GM12878 (cell line): Measurements from ENCODE around the gene FGF14. TPM values are rescaled to one million over a fixed set of nuclear protein-coding genes. Genes with fewer than 3 reads are reported as not detected.

Experiments
- ATAC-seq: fragments of 200-7000 bp; cut with Tn5 transposase; 3 replicates; pipeline ENCODE4 v1.9.1; 2020; ENCODE audit warnings: mild to moderate bottlenecking, moderate library complexity
- BruUV-seq: library from RNA; stranded (reverse); fragments of 400-500 nt; replicated peaks from 2 replicates; lab custom pipeline; 2021; lab: Mats Ljungman, UMichigan
- CTCF ChIA-PET: fragments of 300-600 bp; sonication (Branson Sonifier 250); formaldehyde crosslinking; extraction: SDS; loops from one replicate; lab custom pipeline; 2021; ENCODE audit warnings: inconsistent platforms; lab: Yijun Ruan, JAX
- POLR2A ChIA-PET: fragments of 350-600 bp; formaldehyde crosslinking; extraction: SDS; loops from one replicate; lab custom pipeline; 2021; ENCODE audit warnings: inconsistent platforms; lab: Charles Lee
- RAD21 ChIA-PET: fragments of 300-600 bp; sonication (Branson Sonifier 250); formaldehyde crosslinking; loops from one replicate; lab custom pipeline; 2023; ENCODE audit warnings: antibody characterized with exemption; ENCODE audit not compliant: unreplicated experiment; lab: Charles Lee
- SMC1A ChIA-PET: fragments of 300-600 bp; sonication (Branson Sonifier 250); formaldehyde crosslinking; loops from one replicate; lab custom pipeline; 2023; ENCODE audit not compliant: unreplicated experiment, uncharacterized antibody; lab: Charles Lee
- DNase-seq: peaks from one replicate; pipeline ENCODE4 v3.0.0-alpha.2; 2011; ENCODE audit warnings: low read depth, low spot score
- FAIRE-seq: peaks from 3 replicates; lab custom pipeline; 2011; peaks lifted over from hg19 to GRCh38; lab: Jason Lieb, UNC
- H2AFZ ChIP-seq: 2 replicates; pipeline ENCODE4 v1.6.0; 2011; ENCODE audit warnings: low read depth, low read length, control low read depth; ENCODE audit not compliant: control insufficient read depth
- H3K27ac ChIP-seq: 2 replicates; pipeline ENCODE4 v1.5.1; 2011; ENCODE audit warnings: control low read depth; ENCODE audit not compliant: control insufficient read depth, insufficient read depth
- H3K27me3 ChIP-seq, 2 experiments: replicated peaks in 1 of 2; 2 replicates each; pipeline versions ENCODE4 v1.6.0 to v1.6.1; 2011; ENCODE audit warnings: low read length in 1 of 2; ENCODE audit not compliant: control insufficient read depth in 2 of 2, insufficient read depth in 2 of 2
- H3K36me3 ChIP-seq, 2 experiments: 2 replicates each; pipeline ENCODE4 v1.5.1; 2011; ENCODE audit warnings: low read length in 1 of 2; ENCODE audit not compliant: control insufficient read depth in 2 of 2, insufficient read depth in 2 of 2
- H3K4me1 ChIP-seq: 2 replicates; pipeline ENCODE4 v1.6.1; 2011; ENCODE audit warnings: mild to moderate bottlenecking, low read length, moderate library complexity, mixed read lengths; ENCODE audit not compliant: control insufficient read depth, insufficient read depth
- H3K4me2 ChIP-seq: 2 replicates; pipeline ENCODE4 v1.6.0; 2011; ENCODE audit warnings: control low read depth; ENCODE audit not compliant: control insufficient read depth, insufficient read depth
- H3K4me3 ChIP-seq: fragments of 200-600 bp; sonication (generic); 2 replicates; pipeline ENCODE4 v1.5.1; 2016
- H3K79me2 ChIP-seq: 2 replicates; pipeline ENCODE4 v1.6.0; 2011; ENCODE audit warnings: low read length; ENCODE audit not compliant: control insufficient read depth, insufficient read depth
- H3K9ac ChIP-seq: 2 replicates; pipeline ENCODE4 v1.8.0; 2011; ENCODE audit warnings: low read length, control low read depth, mixed read lengths; ENCODE audit not compliant: control insufficient read depth, insufficient read depth
- H3K9me3 ChIP-seq: replicated peaks from 3 replicates; pipeline ENCODE4 v1.5.1; 2011; ENCODE audit warnings: mild to moderate bottlenecking, low read length; ENCODE audit not compliant: control insufficient read depth, insufficient read depth
- H4K20me1 ChIP-seq: 2 replicates; pipeline ENCODE4 v1.6.0; 2011; ENCODE audit not compliant: control insufficient read depth, insufficient read depth
- BRCA1 ChIP-seq: IDR thresholded peaks from 2 replicates; pipeline ENCODE4 v1.6.1; 2011; ENCODE audit warnings: low read depth, low read length, improper control_type of control experiment
- SMC3 ChIP-seq: IDR thresholded peaks from 2 replicates; pipeline ENCODE4 v1.6.1; 2011; ENCODE audit warnings: low read length, improper control_type of control experiment, borderline replicate concordance
- SPI1 ChIP-seq: IDR thresholded peaks from 2 replicates; pipeline ENCODE4 v1.6.1; 2011; ENCODE audit warnings: low read depth, mild to moderate bottlenecking, low read length, moderate library complexity, borderline replicate concordance; ENCODE audit not compliant: insufficient read depth
- SRF ChIP-seq, 2 experiments: IDR thresholded peaks; 2 replicates each; pipeline ENCODE4 v1.6.1; 2011; ENCODE audit warnings: low read depth in 2 of 2, low read length in 2 of 2, mild to moderate bottlenecking in 1 of 2, moderate library complexity in 1 of 2
- TCF3 ChIP-seq: IDR thresholded peaks from 2 replicates; pipeline ENCODE4 v1.6.1; 2012; ENCODE audit warnings: low read depth, mild to moderate bottlenecking, low read length, borderline replicate concordance; ENCODE audit not compliant: insufficient read depth
- WGBS: methylation state at CpG from one replicate; pipeline ENCODE4 v1.1.6; 2016; ENCODE audit warnings: low lambda C conversion rate; ENCODE audit not compliant: insufficient replicate concordance, insufficient coverage; ENCODE audit errors: missing lambda C conversion rate; 5-methylcytosine and 5-hydroxymethylcytosine counted together
- in situ Hi-C: fragments of 300-500 bp; cut with MboI; formaldehyde crosslinking; loops from 9 replicates; pipeline ENCODE4 v1.14.3; 2018; ENCODE audit warnings: mixed read lengths
- intact Hi-C: fragments of 100-400 bp; cut with micrococcal nuclease; formaldehyde crosslinking; loops from one replicate; pipeline ENCODE4 v1.14.2; 2022; ENCODE audit not compliant: unreplicated experiment
- polyA plus RNA-seq, 11 experiments: library from polyadenylated mRNA; depleted of rRNA in 4 of 11; unstranded in 6 of 11; stranded (reverse) in 5 of 11; fragments of >200 nt; fragmentation: Nextera tagmentation in 4 of 11; fragmentation: Illumina TruSeq in 1 of 11; extraction: Ambion mirVana in 4 of 11; extraction: Trizol in 1 of 11; gene quantifications; 1 replicate in 1 of 11; 2 replicates in 10 of 11; pipeline versions ENCODE4 v1.2.1 to v1.2.3, GENCODE V29; 2011 to 2016; ENCODE audit warnings: inconsistent platforms in 2 of 11, missing spikeins in 2 of 11, low read depth in 1 of 11
- total RNA-seq, 4 experiments: library from RNA; depleted of rRNA in 3 of 4; stranded (reverse); fragments of >200 nt in 3 of 4; fragmentation: Illumina TruSeq in 1 of 4; extraction: Trizol in 1 of 4; gene quantifications; 2 replicates each; pipeline versions ENCODE4 v1.2.1 to v1.2.3, GENCODE V29; 2013 to 2021
- TF ChIP-seq, protein P1 (sequence below): fragments of 450-650 bp; IDR thresholded peaks from 2 replicates; pipeline ENCODE4 v1.6.1; 2017; ENCODE audit warnings: mild to moderate bottlenecking, moderate library complexity
- TF ChIP-seq, protein P2 (sequence below): fragments of 450-650 bp; conservative IDR thresholded peaks from 2 replicates; pipeline ENCODE4 v1.6.1; 2017; ENCODE audit warnings: mild to moderate bottlenecking, moderate library complexity

FGF14 gene
- total and polyA plus RNA-seq, 10 of the 15 experiments (the other 5 are each of a cell fraction or from before 2014, with no cell fraction given), result under 0.01 to 0.44 (median 0.04) TPM

DNA sequence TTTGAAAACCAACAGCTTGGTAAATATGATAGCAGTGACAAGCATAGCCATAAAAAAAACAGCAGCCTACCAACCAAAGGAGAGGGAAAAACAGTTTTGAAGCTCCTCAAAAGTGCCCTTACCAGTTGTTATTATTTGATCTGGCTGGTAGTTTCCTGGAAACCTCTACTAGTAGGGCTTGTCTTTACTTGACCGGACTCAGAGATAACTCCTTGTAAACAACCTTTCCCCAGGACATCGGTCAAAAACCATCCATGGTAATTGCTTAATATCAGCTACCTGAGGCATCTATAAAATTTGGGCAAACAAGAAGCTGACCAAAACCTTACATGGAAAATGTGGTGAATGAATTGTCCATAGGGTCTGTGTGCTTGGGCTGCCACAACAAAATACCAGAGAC is 210.9 kb downstream of the FGF14 start:
- H3K9me3 ChIP-seq, result no peaks in the 10 kb centered on the region
- H3K79me2 ChIP-seq, result no peaks in the 10 kb centered on the region
- CTCF ChIA-PET, result no interaction called here
- H3K4me2 ChIP-seq, result no peak overlapping the region
- 27% methylated on average over 2 of the region's 2 CpGs for WGBS
- DNase-seq, result no peak
- RAD21 ChIA-PET, result no interaction called here
- H3K4me1 ChIP-seq, result no peaks in the 10 kb centered on the region
- H3K27me3 ChIP-seq, result no peaks in the 10 kb centered on the region
- intact Hi-C loops, result no loop called here
- POLR2A ChIA-PET, result no interaction called here
- TF ChIP-seq, protein P1, sequence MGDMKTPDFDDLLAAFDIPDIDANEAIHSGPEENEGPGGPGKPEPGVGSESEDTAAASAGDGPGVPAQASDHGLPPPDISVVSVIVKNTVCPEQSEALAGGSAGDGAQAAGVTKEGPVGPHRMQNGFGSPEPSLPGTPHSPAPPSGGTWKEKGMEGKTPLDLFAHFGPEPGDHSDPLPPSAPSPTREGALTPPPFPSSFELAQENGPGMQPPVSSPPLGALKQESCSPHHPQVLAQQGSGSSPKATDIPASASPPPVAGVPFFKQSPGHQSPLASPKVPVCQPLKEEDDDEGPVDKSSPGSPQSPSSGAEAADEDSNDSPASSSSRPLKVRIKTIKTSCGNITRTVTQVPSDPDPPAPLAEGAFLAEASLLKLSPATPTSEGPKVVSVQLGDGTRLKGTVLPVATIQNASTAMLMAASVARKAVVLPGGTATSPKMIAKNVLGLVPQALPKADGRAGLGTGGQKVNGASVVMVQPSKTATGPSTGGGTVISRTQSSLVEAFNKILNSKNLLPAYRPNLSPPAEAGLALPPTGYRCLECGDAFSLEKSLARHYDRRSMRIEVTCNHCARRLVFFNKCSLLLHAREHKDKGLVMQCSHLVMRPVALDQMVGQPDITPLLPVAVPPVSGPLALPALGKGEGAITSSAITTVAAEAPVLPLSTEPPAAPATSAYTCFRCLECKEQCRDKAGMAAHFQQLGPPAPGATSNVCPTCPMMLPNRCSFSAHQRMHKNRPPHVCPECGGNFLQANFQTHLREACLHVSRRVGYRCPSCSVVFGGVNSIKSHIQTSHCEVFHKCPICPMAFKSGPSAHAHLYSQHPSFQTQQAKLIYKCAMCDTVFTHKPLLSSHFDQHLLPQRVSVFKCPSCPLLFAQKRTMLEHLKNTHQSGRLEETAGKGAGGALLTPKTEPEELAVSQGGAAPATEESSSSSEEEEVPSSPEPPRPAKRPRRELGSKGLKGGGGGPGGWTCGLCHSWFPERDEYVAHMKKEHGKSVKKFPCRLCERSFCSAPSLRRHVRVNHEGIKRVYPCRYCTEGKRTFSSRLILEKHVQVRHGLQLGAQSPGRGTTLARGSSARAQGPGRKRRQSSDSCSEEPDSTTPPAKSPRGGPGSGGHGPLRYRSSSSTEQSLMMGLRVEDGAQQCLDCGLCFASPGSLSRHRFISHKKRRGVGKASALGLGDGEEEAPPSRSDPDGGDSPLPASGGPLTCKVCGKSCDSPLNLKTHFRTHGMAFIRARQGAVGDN, result no peak
- TF ChIP-seq SPI1 (no peak), BRCA1 (no peak), SMC3 (no peak), TCF3 (no peak), SRF (IDR thresholded peaks at IDR 0.05; ENCODE audit: low read depth in 2 of 2, low read length in 2 of 2) (no peak)
- TF ChIP-seq, protein P2, sequence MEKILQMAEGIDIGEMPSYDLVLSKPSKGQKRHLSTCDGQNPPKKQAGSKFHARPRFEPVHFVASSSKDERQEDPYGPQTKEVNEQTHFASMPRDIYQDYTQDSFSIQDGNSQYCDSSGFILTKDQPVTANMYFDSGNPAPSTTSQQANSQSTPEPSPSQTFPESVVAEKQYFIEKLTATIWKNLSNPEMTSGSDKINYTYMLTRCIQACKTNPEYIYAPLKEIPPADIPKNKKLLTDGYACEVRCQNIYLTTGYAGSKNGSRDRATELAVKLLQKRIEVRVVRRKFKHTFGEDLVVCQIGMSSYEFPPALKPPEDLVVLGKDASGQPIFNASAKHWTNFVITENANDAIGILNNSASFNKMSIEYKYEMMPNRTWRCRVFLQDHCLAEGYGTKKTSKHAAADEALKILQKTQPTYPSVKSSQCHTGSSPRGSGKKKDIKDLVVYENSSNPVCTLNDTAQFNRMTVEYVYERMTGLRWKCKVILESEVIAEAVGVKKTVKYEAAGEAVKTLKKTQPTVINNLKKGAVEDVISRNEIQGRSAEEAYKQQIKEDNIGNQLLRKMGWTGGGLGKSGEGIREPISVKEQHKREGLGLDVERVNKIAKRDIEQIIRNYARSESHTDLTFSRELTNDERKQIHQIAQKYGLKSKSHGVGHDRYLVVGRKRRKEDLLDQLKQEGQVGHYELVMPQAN, result no peak
- no peak overlapping the region for H2AFZ ChIP-seq
- H3K27ac ChIP-seq, result no peak overlapping the region
- in situ Hi-C loops, result no loop called here
- no peaks in the 10 kb centered on the region for H3K36me3 ChIP-seq
- BruUV-seq, result no TSS peak
- no peak overlapping the region for H3K9ac ChIP-seq
- no peak overlapping the region for H3K4me3 ChIP-seq
- FAIRE-seq, result no peak
- no peaks in the 10 kb centered on the region for H4K20me1 ChIP-seq
- SMC1A ChIA-PET, result interaction anchor here (0.6 kb wide), 1 partner anchor 106 kb away, joined by 3 read pairs; no protein-coding TSS in a partner anchor
- ATAC-seq, result no peak
